HG02798 (cell line): Measurements from ENCODE around the gene GRIK4.

Experiments used
- ATAC-seq: cut with Tn5 transposase; IDR thresholded peaks from one replicate; pipeline ENCODE4 v1.9.1; 2021; ENCODE audit warnings: mild to moderate bottlenecking; ENCODE audit not compliant: unreplicated experiment, poor library complexity

The GRIK4 gene

DNA sequence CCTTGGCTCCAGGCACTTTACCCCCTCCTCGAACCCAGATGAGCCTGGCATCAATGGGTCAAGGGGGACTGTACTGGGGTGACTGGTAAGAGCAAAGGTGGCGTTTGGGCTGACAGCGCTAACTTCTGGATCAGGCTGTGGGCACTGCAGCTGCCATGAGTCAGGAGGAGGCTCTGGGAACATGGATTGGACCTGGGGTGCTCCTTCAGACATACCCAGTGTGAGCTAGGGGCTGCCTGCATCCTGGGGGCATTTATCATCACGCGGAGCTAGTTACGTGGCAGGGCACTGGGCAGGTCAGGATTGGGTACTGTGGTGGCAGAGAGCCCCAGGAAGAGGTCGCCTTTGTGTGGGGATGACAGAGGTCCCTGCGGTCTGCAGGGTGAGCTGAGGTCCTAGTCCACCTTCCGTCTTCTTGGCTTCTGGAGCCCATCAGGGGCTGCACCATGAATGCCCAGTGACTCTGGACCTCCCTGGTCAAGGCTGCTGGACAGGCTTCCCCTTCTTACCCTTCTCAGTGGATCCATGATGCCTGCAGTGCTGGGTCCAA lies 13.1 kb downstream of the GRIK4 start:
- ATAC-seq: no peak

DNA sequence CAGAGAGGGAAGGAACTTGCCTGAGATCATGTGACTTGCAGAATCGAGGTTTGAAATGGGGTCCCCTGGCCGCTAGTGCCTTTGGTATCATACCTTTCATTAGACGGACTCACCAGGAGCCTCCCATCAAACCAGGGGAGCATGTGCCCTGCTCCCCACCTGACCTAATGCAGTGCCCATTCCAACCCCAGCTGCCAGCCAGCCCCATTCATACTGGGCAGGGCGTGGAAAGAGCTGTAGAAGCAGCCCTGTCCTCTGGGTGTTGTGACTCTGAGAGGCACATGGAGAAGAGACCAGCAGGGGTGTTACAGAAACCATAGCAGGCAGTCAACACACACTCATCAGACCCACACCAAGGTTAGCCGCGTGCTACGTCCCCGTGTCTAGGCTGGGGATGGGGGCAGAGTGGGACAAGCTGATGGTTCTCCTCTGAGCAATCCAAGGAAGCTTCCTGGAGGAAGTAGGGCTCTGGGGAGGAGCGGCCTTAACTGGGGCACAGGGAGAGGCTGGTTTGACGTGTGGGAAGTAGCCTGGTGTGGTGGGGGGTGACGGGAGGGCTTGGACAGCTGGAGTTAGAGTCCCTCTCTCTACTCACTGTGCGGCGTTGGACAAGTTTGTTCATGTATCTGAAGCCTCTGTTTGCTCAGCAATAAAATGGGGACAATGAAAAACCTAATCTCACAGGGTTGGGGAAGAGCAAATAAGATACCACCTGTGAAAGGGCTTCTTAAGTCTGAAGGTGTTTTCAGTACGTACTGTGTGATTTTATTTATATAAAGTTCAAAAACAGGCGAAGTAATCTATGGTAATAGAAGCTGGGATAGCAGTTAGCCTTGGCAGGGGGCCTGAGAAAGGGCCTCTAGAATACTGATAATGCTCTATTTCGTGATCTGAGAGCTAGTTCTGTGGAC lies 14.0 kb downstream of the GRIK4 start:
- ATAC-seq: no peak

GRCh38 chr11:120526241-120526640 lies 14.7 kb downstream of the GRIK4 start:
- ATAC-seq: no peak

DNA sequence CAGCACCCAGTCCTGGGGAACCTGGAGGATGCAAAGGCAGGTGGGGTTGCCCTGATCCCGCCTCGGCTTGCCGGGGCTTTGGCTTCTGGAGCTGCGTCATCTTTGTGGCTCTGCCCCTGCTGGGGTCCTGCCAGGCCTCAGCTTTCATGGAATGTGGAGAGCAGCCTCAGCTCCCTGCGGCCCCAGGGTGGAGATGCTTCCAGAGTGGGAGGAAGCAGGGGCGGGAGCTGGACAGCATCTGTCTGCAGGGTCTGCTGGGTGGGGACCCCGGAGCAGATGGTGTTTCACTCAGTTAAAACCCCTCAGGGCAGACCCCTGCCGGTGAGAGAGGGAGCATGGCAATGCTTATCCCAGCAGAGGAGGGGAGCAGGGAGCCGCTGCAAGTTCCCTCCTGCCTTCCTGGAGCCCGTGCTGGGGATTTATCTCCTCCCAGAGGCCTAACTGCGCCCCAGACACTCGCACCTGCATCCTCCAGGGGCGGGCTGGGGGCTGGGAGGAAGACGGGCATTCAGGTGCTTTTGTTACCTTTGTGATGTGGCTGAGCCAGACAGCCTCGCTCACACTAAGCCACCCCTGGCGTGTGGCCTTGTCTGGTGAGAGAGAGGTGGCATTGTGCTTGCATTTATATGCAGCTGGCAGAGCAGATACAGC lies 15.7 kb downstream of the GRIK4 start:
- no peak for ATAC-seq

DNA sequence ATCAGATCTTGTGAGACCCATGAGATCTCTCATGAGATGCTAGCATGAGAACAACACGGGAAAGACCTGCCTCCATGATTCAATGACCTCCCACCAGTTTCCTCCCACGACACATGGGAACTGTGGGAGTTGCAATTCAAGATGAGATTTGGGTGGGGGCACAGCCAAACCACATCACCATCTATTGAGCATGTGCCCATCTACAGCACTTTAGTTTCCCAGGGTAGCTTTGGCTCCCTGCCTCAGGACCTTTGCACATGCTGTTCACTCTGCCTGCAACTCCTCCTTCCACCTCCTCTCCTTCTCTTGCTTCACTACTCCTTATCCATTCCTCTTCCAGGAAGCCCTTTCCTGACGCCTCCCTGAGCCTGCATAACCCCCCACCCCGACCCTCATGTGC lies 17.2 kb downstream of the GRIK4 start:
- ATAC-seq: no peak

DNA sequence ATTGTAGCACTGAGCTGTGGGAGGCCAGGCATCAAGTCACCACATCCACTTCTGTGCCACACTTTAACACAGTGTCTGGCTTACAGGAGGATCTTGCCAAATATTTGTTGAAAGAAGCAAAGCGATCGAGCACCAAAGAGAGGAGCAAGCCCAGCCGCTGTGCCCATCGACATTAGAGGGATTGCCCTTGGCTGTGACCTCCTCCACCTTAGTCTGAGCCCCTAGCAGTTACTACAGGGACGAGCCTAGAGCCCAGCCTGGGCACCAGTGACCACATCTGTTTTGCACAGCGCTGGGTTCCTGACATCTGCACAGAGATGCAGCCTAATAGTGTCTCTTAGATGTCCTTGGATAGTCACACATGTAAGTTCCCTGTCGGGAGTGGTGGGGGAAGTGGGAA lies 17.7 kb downstream of the GRIK4 start:
- ATAC-seq: no peak

DNA sequence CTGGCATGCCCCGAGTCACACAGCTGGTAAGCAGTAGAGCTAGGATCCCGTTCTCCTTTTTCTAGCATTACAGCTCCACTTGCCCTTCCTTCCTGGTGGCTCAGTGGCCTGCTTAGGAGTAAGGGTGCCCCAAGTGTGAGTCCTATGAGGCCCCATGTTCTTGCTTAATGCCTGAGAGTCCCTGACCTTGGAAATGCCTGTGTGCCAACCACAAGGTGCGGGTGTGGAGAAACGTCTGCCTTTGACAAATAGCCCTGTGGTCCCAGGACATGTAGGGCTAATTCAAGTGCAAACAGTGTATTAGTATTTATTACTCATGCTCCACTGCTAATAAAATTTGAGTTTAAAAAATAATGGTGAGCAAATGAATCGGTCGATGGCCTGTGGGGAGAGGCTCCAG lies 18.4 kb downstream of the GRIK4 start:
- ATAC-seq: no peak

- ATAC-seq: no peak
Observed at GRCh38 chr11:120532082-120532831, 20.7 kb downstream of the GRIK4 start.

DNA sequence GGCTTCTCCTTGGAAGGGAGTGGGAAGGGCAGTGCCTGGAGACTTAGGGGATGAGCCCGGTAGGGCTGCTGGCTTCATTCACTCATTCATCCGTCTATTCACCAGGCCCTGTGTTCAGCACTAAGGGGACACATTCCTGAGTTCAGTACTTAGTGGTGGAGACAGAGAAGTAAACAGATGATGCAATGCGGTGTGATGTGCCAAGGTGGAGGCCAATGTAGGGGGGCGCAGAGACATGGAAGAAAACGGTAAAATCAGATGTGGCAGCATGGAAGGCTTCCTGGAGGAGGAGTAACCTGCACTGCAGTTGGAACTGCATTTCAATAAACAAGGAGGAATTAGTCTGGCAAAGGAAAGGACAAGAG lies 21.3 kb downstream of the GRIK4 start:
- ATAC-seq: no peak

DNA sequence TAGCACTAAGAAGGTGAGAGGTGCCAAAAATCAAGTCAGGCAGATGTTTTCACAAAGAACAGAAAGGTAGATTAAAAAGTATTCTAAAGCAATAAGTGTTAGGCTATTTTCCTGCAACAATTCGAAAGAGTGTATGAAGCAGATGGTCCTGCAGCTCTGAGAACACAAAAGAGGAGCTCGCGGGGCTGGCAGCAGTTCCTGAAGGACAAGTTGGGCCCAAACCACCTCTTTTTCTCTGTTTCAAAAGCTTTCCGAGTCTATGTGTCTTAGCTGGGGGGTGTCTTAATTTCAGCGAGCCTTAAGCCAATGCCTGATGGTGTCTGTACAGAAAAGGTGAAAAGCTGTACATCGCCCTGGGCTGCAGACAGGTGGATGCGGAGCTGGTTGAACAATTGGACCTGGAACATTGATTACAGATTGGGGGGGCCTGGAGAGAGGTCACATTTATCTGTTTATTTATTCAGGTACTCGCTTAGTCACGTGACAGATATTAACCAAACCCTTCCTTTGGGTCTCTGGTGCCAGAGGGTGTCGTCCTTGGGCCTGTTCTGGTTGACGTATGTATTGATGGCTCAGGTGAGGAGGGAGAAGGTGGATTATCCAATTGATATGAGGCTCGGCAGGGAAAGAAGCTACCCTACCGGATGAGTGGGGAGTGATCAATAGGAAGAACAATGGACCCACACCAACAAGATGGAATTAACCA lies 24.7 kb downstream of the GRIK4 start:
- ATAC-seq: no peak

GRCh38 chr11:120536797-120537169 lies 25.2 kb downstream of the GRIK4 start:
- no peak for ATAC-seq

GRCh38 chr11:120537996-120538395 lies 26.4 kb downstream of the GRIK4 start:
- no peak for ATAC-seq

DNA sequence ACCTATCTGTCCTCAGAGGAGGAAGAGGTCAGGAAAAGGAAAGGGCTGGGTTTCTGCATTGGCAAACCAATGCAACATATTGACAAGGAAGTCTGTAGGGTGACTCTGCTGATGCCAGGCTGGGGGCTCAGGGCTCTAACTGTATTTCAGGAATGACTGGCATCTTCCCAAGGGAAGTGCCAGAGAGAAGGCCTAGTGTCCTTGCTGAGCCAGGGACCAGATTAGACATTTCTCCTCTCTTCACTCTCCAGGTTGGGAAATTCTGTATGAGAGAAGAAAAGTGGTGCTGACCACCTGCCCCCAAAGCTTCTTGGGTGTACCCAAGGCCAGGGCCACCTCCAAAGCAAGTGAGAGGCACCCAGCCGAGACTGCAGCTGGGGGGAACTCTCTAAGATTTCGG lies 27.2 kb downstream of the GRIK4 start:
- ATAC-seq: no peak

DNA sequence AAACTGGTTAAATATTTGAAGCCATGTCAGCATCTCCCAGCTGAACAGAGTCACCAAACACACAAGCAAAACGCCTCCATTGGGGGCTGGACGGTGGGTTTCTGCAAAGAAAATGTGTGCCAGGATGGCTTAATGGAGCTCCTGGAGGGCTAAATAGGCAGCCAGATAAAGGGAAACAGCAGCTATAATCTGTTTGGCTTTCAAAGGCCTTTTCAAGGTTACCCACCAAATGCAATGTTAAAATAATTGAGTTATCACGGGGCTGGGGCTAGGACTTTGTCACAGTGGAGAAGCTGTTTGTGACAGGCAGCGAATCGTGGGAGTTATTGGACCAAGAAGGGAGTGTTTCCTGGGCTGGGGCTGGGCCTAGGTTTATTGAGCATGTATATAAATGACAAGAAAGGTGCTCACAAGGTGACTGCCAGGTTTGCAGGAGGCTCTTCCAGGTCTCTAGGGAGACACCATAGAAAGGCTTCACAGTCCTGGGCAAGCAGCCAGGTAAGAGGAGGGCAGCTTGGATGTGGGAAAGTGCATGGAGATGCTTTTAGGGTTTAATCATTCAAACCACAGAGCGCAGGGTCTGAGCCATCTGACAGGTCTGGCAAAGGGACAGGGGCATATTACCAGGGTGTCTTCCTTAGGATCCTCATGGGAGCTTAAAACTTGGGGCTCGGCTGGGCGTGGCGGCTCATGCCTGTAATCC lies 28.3 kb downstream of the GRIK4 start:
- ATAC-seq: no peak

DNA sequence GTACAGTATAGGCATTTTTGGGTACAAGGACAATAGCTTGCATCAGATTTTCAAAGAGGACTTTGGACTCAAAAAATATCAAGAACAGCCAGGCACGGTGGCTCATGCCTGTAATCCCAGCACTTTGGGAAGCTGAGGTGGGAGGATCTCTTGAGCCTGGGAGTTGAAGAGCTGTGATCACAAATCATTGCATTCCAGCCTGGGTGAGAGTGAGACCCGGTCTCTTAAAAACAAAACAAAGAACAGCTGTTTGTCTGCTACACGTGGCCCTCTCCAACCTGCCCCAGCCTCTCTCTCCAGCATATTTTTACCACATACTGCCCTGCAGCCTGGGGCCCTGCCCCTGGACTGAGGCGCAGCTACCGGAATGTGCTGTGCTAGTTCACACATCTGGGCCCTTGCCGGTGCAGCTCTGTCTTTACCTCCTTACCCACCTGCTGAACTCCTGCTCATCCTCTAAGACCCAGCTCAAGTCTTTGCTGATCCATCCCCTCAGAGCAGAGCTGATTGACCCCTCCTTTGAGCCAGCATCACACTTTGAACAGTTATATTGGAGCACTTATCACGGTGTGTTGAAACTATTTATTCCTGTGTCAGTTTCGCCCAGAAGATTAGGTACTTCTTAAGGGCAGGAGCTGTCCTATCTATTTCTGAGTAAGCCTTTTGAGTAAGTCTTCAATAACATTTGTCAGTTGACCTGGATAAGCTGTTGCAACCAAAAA lies 29.4 kb downstream of the GRIK4 start:
- no peak for ATAC-seq

GRCh38 chr11:120543521-120544215 lies 32.1 kb downstream of the GRIK4 start:
- ATAC-seq: no peak

GRCh38 chr11:120545813-120546212 lies 34.3 kb downstream of the GRIK4 start:
- no peak for ATAC-seq
